OCI-LY3 (cell line): ENCODE measurements around the gene TSPAN8.

Source experiments
- H2AFZ ChIP-seq: fragments of 200-600, 300-600 bp; shearing (Covaris generic); 2 replicates; pipeline ENCODE4 v1.6.0; 2014; ENCODE audit warnings: antibody characterized with exemption, low read depth, low read length
- H3K27ac ChIP-seq: fragments of 200-600, 300-600 bp; sonication (generic); 2 replicates; pipeline ENCODE4 v1.5.1; 2014; ENCODE audit warnings: mild to moderate bottlenecking, low read length, moderate library complexity, mixed read lengths
- H3K27me3 ChIP-seq: fragments of 200-600, 300-600 bp; sonication (generic); 2 replicates; pipeline ENCODE4 v1.6.1; 2014; ENCODE audit warnings: low read depth, low read length, mixed read lengths
- H3K36me3 ChIP-seq: fragments of 200-600, 300-600 bp; sonication (generic); replicated peaks from 2 replicates; pipeline ENCODE3; 2014; ENCODE audit warnings: low read depth, low read length, mixed read lengths
- H3K4me1 ChIP-seq: fragments of 300-600, 200-600 bp; sonication (generic); 2 replicates; pipeline ENCODE4 v1.6.1; 2014; ENCODE audit warnings: low read length, mixed read lengths
- H3K4me2 ChIP-seq: fragments of 200-600, 300-600 bp; sonication (generic); 2 replicates; pipeline ENCODE4 v1.6.1; 2014; ENCODE audit warnings: low read length, mixed read lengths
- H3K4me3 ChIP-seq: fragments of 300-600, 200-600 bp; sonication (generic); 2 replicates; pipeline ENCODE4 v1.5.1; 2014; ENCODE audit warnings: antibody characterized with exemption, mild to moderate bottlenecking, low read length, moderate library complexity
- H3K79me2 ChIP-seq: fragments of 300-600, 200-600 bp; shearing (Covaris generic); 2 replicates; pipeline ENCODE4 v1.6.1; 2014; ENCODE audit warnings: mild to moderate bottlenecking, low read length, mixed read lengths
- H3K9ac ChIP-seq: fragments of 300-600, 200-600 bp; shearing (Covaris generic); 2 replicates; pipeline ENCODE4 v1.6.0; 2014; ENCODE audit warnings: mild to moderate bottlenecking, low read length, moderate library complexity
- H3K9me3 ChIP-seq: fragments of 200-600, 300-600 bp; shearing (Covaris generic); 2 replicates; pipeline ENCODE4 v1.6.1; 2014; ENCODE audit warnings: low read length, mixed read lengths; ENCODE audit not compliant: insufficient read depth
- H4K20me1 ChIP-seq: fragments of 200-600, 300-600 bp; sonication (generic); 2 replicates; pipeline ENCODE4 v1.6.1; 2016; ENCODE audit warnings: low read length, mixed read lengths; ENCODE audit not compliant: insufficient read depth
- CTCF ChIP-seq: fragments of 200-600, 300-600 bp; sonication (generic); IDR thresholded peaks from 2 replicates; pipeline ENCODE4 v1.5.1; 2014; ENCODE audit warnings: antibody characterized with exemption, low read length, low read depth
- EZH2phosphoT487 ChIP-seq: fragments of 200-600 bp; shearing (Covaris generic); IDR thresholded peaks from 2 replicates; pipeline ENCODE4 v1.6.1; 2018; ENCODE audit warnings: antibody characterized with exemption, mixed run types, low read depth

TSPAN8 gene

GRCh38 chr12:71183018-71183417, 25.2 kb upstream of the TSPAN8 start:
- H3K4me3 ChIP-seq = no peak overlapping the region
- no peaks in the 10 kb centered on the region for H3K9me3 ChIP-seq
- no peaks in the 10 kb centered on the region for H3K79me2 ChIP-seq
- no peak overlapping the region for H3K27ac ChIP-seq
- no peak overlapping the region for H3K9ac ChIP-seq
- no peaks in the 10 kb centered on the region for H3K36me3 ChIP-seq
- no peak overlapping the region for H2AFZ ChIP-seq
- H3K4me1 ChIP-seq = no peaks in the 10 kb centered on the region
- H3K27me3 ChIP-seq = no peaks in the 10 kb centered on the region
- TF ChIP-seq CTCF (no peak), EZH2phosphoT487 (no peak)
- H3K4me2 ChIP-seq = no peak overlapping the region
- no peaks in the 10 kb centered on the region for H4K20me1 ChIP-seq

GRCh38 chr12:71178162-71178561, 20.4 kb upstream of the TSPAN8 start:
- Histone ChIP-seq H3K27me3 (no peaks in the 10 kb centered on the region), H2AFZ (no peak overlapping the region), H3K4me2 (no peak overlapping the region), H3K36me3 (no peaks in the 10 kb centered on the region), H3K4me1 (no peaks in the 10 kb centered on the region), H3K9ac (no peak overlapping the region), H3K4me3 (no peak overlapping the region), H4K20me1 (no peaks in the 10 kb centered on the region), H3K79me2 (no peaks in the 10 kb centered on the region), H3K27ac (no peak overlapping the region), H3K9me3 (no peaks in the 10 kb centered on the region)
- TF ChIP-seq CTCF (no peak), EZH2phosphoT487 (no peak)

GRCh38 chr12:71174825-71175224, 17.0 kb upstream of the TSPAN8 start:
- H3K4me3 ChIP-seq = no peak overlapping the region
- no peaks in the 10 kb centered on the region for H3K27me3 ChIP-seq
- H3K36me3 ChIP-seq = no peaks in the 10 kb centered on the region
- TF ChIP-seq CTCF (no peak), EZH2phosphoT487 (no peak)
- no peaks in the 10 kb centered on the region for H3K9me3 ChIP-seq
- no peaks in the 10 kb centered on the region for H4K20me1 ChIP-seq
- no peaks in the 10 kb centered on the region for H3K4me1 ChIP-seq
- H3K9ac ChIP-seq = no peak overlapping the region
- no peak overlapping the region for H2AFZ ChIP-seq
- no peak overlapping the region for H3K4me2 ChIP-seq
- no peaks in the 10 kb centered on the region for H3K79me2 ChIP-seq
- no peak overlapping the region for H3K27ac ChIP-seq

- Histone ChIP-seq H3K4me2 (no peak overlapping the region), H2AFZ (no peak overlapping the region), H3K27me3 (no peaks in the 10 kb centered on the region), H3K4me3 (no peak overlapping the region), H3K9ac (no peak overlapping the region), H3K36me3 (no peaks in the 10 kb centered on the region), H3K79me2 (no peaks in the 10 kb centered on the region), H3K4me1 (no peaks in the 10 kb centered on the region), H3K9me3 (no peaks in the 10 kb centered on the region), H4K20me1 (no peaks in the 10 kb centered on the region), H3K27ac (no peak overlapping the region)
- TF ChIP-seq EZH2phosphoT487 = no peak
- no peak for TF ChIP-seq CTCF
These were observed 16.3 kb upstream of the TSPAN8 start for GRCh38 chr12:71174146-71174545.
